Measurements from ENCODE around the gene RRP1. TPM values are rescaled to one million over a fixed set of nuclear protein-coding genes. Genes with fewer than 3 reads are reported as not detected.
A peak's percentile ranks its signal among the peaks of the same experiment; 100 is the strongest.

The RRP1 gene
- polyA plus RNA-seq, 2 of the 4 experiments (the other 2 are of a cell fraction) = 15.4 to 29.5 TPM

DNA sequence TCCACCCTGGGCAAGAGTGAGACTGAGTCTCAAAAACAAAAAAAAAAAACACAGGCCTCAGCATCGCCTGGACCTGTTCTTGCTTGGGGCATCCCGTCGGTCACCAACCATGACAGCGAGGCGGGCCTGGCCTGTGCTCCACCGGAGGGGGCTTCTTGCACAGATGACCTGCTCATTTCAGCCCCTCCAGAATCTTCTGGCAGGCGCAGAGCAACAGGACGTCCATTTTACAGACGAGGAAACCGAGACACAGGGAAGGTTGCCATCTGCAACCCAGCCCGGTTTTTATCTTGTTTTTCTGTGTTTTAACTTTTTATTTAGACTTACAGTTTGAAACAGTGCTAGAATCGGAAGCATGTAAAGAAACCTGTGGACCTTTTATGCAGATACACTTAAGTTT lies 14.2 kb upstream of the RRP1 start:
- 72% methylated on average over 12 of the region's 12 CpGs for WGBS (ENCODE audit: missing lambda C conversion rate)

DNA sequence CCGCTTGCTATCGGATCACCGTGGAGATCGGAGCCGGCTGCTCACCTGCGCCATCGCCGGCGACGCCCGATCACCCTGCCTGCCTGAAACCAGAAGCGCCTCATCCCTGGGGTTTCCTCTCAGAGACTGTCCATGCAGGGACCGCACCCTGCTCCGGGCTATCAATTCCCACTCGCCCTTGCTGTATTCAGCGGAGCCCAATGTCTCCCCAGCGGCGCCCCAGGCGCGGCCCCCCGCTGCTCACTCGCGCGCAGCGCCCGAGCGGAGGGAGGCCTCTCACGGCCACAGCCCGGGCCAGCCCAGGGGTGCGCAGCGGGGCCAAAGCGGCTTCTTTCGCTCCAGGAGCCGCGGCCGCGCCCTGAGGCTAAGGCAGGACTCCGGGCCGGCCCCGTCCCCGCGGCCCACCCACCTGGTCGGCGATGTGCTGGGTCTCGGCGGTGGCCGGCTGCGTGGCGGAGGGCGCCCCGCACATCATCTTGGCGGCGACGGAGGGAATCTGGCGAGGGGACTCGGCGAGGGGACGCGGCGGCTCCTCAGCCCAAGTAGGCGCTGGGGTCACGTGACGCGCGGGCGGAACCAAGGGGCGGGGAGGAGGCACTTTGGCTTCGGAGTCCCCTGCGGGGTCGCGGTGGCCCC lies 13.5 kb upstream of the RRP1 start, which contains the start of gene CSTB:
TSS of gene CSTB (minus strand) at position 514 of the 636 bp plus-strand sequence. CDS start at position 475, 39 bp downstream.
- Histone ChIP-seq H3K4me1 (peaks cover 14% of the 10 kb centered on the region; the same call in 2 of the 3 replicates), H3K9me3 (no peaks in the 10 kb centered on the region), H3K27ac (peak within 1 kb of the TSS; percentile 95 to 99), H3K4me3 (peak within 1 kb of the TSS; percentile 97), H3K4me2 (peak within 1 kb of the TSS; percentile 92)
- 4% methylated on average over 11 of the region's 71 CpGs for WGBS (ENCODE audit: missing lambda C conversion rate)
- DNase-seq (ENCODE audit: low read depth in 1 of 2, low spot score in 1 of 2) (peak; percentile 53 to 65), FAIRE-seq (no peak), ATAC-seq (peak; percentile 64 to 69)
- ChIA-PET POLR2A (no interaction called here), CTCF (no interaction called here)
- TF ChIP-seq EP300 (IDR thresholded peaks at IDR 0.05) = no peak
- TF ChIP-seq EHMT2 (IDR thresholded peaks at IDR 0.05; ENCODE audit: low read depth) = no peak
- peak; percentile 51 for TF ChIP-seq MAX (IDR thresholded peaks at IDR 0.05)
- no peak for TF ChIP-seq SREBF2 (IDR thresholded peaks at IDR 0.05)
- no peak for TF ChIP-seq RAD21 (conservative IDR thresholded peaks at IDR 0.05 in 1 of 2, IDR thresholded peaks at IDR 0.05 in 1 of 2)
- TF ChIP-seq FOSL2 (IDR thresholded peaks at IDR 0.05) = no peak
- no peak for TF ChIP-seq FOSL2 (CRISPR knock-in tag; IDR thresholded peaks at IDR 0.05)
- TF ChIP-seq, protein P1, sequence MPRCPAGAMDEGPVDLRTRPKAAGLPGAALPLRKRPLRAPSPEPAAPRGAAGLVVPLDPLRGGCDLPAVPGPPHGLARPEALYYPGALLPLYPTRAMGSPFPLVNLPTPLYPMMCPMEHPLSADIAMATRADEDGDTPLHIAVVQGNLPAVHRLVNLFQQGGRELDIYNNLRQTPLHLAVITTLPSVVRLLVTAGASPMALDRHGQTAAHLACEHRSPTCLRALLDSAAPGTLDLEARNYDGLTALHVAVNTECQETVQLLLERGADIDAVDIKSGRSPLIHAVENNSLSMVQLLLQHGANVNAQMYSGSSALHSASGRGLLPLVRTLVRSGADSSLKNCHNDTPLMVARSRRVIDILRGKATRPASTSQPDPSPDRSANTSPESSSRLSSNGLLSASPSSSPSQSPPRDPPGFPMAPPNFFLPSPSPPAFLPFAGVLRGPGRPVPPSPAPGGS (IDR thresholded peaks at IDR 0.05) = no peak; the same call in 2 of the 3 replicates
- TF ChIP-seq, protein P2, sequence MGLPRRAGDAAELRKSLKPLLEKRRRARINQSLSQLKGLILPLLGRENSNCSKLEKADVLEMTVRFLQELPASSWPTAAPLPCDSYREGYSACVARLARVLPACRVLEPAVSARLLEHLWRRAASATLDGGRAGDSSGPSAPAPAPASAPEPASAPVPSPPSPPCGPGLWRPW (IDR thresholded peaks at IDR 0.05) = no peak
- TF ChIP-seq HOXA7 (CRISPR knock-in tag; IDR thresholded peaks at IDR 0.05) = no peak
- TF ChIP-seq, protein P3, sequence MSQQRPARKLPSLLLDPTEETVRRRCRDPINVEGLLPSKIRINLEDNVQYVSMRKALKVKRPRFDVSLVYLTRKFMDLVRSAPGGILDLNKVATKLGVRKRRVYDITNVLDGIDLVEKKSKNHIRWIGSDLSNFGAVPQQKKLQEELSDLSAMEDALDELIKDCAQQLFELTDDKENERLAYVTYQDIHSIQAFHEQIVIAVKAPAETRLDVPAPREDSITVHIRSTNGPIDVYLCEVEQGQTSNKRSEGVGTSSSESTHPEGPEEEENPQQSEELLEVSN (IDR thresholded peaks at IDR 0.05; ENCODE audit: borderline replicate concordance, low read depth) = 0 out of 2 replicates have a peak, but pooled peaks have one; percentile 31
- no peak for TF ChIP-seq CBX2 (IDR thresholded peaks at IDR 0.05; ENCODE audit: borderline replicate concordance, low read depth)
- TF ChIP-seq HEYL (CRISPR knock-in tag; IDR thresholded peaks at IDR 0.05) = no peak
- TF ChIP-seq POLR2AphosphoS2 (conservative IDR thresholded peaks at IDR 0.05; ENCODE audit: low read length) = 0 out of 2 replicates have a peak, but pooled peaks have one; percentile 42
- peak; percentile 52 to 72; a peak in 2 of 5 replicates for TF ChIP-seq JUN (IDR thresholded peaks at IDR 0.05)
- no peak for TF ChIP-seq NPAS2 (CRISPR knock-in tag; IDR thresholded peaks at IDR 0.05; ENCODE audit: borderline replicate concordance)
- no peak for TF ChIP-seq TFCP2L1 (CRISPR knock-in tag; IDR thresholded peaks at IDR 0.05)
- TF ChIP-seq JUNB (IDR thresholded peaks at IDR 0.05) = no peak
- peak; percentile 74 for TF ChIP-seq POLR2A (IDR thresholded peaks at IDR 0.05; ENCODE audit: low read length)
- TF ChIP-seq PHF8 (IDR thresholded peaks at IDR 0.05; ENCODE audit: borderline replicate concordance, low read depth) = peak; percentile 73; the same call in 1 of the 2 replicates
- TF ChIP-seq, protein P4, sequence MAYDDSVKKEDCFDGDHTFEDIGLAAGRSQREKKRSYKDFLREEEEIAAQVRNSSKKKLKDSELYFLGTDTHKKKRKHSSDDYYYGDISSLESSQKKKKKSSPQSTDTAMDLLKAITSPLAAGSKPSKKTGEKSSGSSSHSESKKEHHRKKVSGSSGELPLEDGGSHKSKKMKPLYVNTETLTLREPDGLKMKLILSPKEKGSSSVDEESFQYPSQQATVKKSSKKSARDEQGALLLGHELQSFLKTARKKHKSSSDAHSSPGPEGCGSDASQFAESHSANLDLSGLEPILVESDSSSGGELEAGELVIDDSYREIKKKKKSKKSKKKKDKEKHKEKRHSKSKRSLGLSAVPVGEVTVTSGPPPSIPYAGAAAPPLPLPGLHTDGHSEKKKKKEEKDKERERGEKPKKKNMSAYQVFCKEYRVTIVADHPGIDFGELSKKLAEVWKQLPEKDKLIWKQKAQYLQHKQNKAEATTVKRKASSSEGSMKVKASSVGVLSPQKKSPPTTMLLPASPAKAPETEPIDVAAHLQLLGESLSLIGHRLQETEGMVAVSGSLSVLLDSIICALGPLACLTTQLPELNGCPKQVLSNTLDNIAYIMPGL (CRISPR knock-in tag; IDR thresholded peaks at IDR 0.05; ENCODE audit: borderline replicate concordance) = no peak
- peak; percentile 9; the same call in 1 of the 2 replicates for TF ChIP-seq GATA3 (IDR thresholded peaks at IDR 0.05; ENCODE audit: borderline replicate concordance)
- no peak for TF ChIP-seq RARB (CRISPR knock-in tag; IDR thresholded peaks at IDR 0.05)
- TF ChIP-seq, protein P5, sequence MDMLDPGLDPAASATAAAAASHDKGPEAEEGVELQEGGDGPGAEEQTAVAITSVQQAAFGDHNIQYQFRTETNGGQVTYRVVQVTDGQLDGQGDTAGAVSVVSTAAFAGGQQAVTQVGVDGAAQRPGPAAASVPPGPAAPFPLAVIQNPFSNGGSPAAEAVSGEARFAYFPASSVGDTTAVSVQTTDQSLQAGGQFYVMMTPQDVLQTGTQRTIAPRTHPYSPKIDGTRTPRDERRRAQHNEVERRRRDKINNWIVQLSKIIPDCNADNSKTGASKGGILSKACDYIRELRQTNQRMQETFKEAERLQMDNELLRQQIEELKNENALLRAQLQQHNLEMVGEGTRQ (IDR thresholded peaks at IDR 0.05) = peak; percentile 83
- TF ChIP-seq CEBPB (IDR thresholded peaks at IDR 0.05) = no peak

More for the DNA sequence above, 14.2 kb upstream of the RRP1 start:
- H3K27ac ChIP-seq = peak overlapping the region; percentile 95 to 99
- no peaks in the 10 kb centered on the region for H3K9me3 ChIP-seq
- TF ChIP-seq, protein P6, sequence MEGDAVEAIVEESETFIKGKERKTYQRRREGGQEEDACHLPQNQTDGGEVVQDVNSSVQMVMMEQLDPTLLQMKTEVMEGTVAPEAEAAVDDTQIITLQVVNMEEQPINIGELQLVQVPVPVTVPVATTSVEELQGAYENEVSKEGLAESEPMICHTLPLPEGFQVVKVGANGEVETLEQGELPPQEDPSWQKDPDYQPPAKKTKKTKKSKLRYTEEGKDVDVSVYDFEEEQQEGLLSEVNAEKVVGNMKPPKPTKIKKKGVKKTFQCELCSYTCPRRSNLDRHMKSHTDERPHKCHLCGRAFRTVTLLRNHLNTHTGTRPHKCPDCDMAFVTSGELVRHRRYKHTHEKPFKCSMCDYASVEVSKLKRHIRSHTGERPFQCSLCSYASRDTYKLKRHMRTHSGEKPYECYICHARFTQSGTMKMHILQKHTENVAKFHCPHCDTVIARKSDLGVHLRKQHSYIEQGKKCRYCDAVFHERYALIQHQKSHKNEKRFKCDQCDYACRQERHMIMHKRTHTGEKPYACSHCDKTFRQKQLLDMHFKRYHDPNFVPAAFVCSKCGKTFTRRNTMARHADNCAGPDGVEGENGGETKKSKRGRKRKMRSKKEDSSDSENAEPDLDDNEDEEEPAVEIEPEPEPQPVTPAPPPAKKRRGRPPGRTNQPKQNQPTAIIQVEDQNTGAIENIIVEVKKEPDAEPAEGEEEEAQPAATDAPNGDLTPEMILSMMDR (IDR thresholded peaks at IDR 0.05) = no peak
- TF ChIP-seq POLR2AphosphoS2 (conservative IDR thresholded peaks at IDR 0.05; ENCODE audit: low read length) = 0 out of 2 replicates have a peak, but pooled peaks have one; percentile 77
- ATAC-seq (no peak), DNase-seq (ENCODE audit: low read depth in 1 of 2, low spot score in 1 of 2) (no peak), FAIRE-seq (no peak)
- ChIA-PET POLR2A (no interaction called here), CTCF (interaction anchor here (0.7 to 0.8 kb wide), 2 partner anchors 15 to 289 kb away, joined by 3 read pairs; partner anchors contain the start of gene RRP1)
- peak overlapping the region; percentile 97 for H3K4me3 ChIP-seq
- H3K4me2 ChIP-seq = peak overlapping the region; percentile 92
- H3K4me1 ChIP-seq = peaks cover 14% of the 10 kb centered on the region; the same call in 2 of the 3 replicates
